ENCODE results near the gene NXNL2.

- no peak for TF ChIP-seq CTCF (IDR thresholded peaks at IDR 0.05; ENCODE audit: insufficient read depth, low read length, poor library complexity, severe bottlenecking)
- no peak for TF ChIP-seq EZH2phosphoT487 (conservative IDR thresholded peaks at IDR 0.05; ENCODE audit: low read length)
These were observed 9.3 kb downstream of the NXNL2 start for GRCh38 chr9:88544245-88544644.
